ENCODE data around the gene ZNF793.

Gene ZNF793

DNA sequence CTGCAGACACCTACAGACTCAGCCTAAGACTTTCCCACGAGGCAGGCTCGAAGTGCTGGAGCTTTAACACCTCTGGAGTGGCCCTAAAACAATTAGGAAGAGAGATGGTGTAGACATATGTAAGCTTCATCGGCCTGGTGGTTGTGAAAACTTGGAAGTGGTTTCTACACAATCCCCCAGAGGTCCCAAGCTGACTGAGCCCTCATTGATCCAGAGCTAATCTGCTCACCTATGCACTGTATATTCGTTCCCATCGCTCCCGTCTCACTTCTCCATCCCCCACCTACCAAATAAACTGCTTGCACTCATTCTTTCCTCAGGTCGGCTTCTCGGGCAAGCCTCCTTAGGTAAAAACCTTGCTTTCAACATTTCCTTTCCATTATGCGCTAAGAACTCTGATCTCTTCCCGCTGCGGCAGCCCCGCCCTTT, 767 bp upstream of the ZNF793 start:
- Histone ChIP-seq H3K27me3 (ENCODE audit: insufficient read depth, low read length, poor library complexity, severe bottlenecking) (no peaks in the 10 kb centered on the region), H3K36me3 (ENCODE audit: insufficient read depth, low read length) (no peaks in the 10 kb centered on the region), H3K4me1 (ENCODE audit: insufficient read depth, low read length, poor library complexity, severe bottlenecking) (peaks cover 18% of the 10 kb centered on the region), H3K9me2 (replicated peaks; ENCODE audit: low read depth, low read length) (no peaks in the 10 kb centered on the region), H3K79me2 (ENCODE audit: insufficient read depth, low read length) (peaks cover 21% of the 10 kb centered on the region), H3K9me3 (ENCODE audit: insufficient read depth, low read depth, low read length) (no peaks in the 10 kb centered on the region), H2AFZ (ENCODE audit: low read length) (peak overlapping the region; percentile 96), H3K4me3 (ENCODE audit: low read length, poor library complexity, severe bottlenecking) (peak overlapping the region; percentile 86), H3K9ac (ENCODE audit: low read depth, low read length, poor library complexity, severe bottlenecking) (peak overlapping the region; percentile 90), H4K20me1 (ENCODE audit: insufficient read depth, low read length, poor library complexity, severe bottlenecking) (no peaks in the 10 kb centered on the region), H3K4me2 (ENCODE audit: low read depth, low read length, poor library complexity, severe bottlenecking) (peak overlapping the region; percentile 79), H3F3A (ENCODE audit: low read depth) (no peaks in the 10 kb centered on the region)
- TF ChIP-seq, protein P1, sequence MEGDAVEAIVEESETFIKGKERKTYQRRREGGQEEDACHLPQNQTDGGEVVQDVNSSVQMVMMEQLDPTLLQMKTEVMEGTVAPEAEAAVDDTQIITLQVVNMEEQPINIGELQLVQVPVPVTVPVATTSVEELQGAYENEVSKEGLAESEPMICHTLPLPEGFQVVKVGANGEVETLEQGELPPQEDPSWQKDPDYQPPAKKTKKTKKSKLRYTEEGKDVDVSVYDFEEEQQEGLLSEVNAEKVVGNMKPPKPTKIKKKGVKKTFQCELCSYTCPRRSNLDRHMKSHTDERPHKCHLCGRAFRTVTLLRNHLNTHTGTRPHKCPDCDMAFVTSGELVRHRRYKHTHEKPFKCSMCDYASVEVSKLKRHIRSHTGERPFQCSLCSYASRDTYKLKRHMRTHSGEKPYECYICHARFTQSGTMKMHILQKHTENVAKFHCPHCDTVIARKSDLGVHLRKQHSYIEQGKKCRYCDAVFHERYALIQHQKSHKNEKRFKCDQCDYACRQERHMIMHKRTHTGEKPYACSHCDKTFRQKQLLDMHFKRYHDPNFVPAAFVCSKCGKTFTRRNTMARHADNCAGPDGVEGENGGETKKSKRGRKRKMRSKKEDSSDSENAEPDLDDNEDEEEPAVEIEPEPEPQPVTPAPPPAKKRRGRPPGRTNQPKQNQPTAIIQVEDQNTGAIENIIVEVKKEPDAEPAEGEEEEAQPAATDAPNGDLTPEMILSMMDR (conservative IDR thresholded peaks at IDR 0.05; ENCODE audit: low read length): no peak
- TF ChIP-seq EZH2phosphoT487 (IDR thresholded peaks at IDR 0.05; ENCODE audit: borderline replicate concordance): no peak

DNA sequence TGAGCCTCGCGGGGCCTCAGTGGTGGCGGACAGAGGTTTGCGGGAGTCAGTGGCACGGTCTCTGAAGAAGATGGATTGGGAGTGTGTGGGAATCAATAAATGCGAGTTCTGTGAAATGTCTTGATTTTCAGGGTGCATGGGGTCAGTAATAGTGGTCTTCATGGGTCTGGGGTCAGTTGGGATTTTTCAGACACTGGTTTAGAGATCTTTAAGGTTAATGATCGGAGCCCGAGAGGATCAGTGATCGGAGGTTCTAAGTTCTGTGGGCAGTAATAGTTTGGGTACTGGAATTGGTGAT, 377 bp downstream of the ZNF793 start:
- H3F3A ChIP-seq (ENCODE audit: low read depth): no peaks in the 10 kb centered on the region
- peak overlapping the region; percentile 79 for H3K4me2 ChIP-seq (ENCODE audit: low read depth, low read length, poor library complexity, severe bottlenecking)
- H3K4me1 ChIP-seq (ENCODE audit: insufficient read depth, low read length, poor library complexity, severe bottlenecking): peaks cover 18% of the 10 kb centered on the region
- no peaks in the 10 kb centered on the region for H4K20me1 ChIP-seq (ENCODE audit: insufficient read depth, low read length, poor library complexity, severe bottlenecking)
- H3K9me2 ChIP-seq (replicated peaks; ENCODE audit: low read depth, low read length): no peaks in the 10 kb centered on the region
- no peaks in the 10 kb centered on the region for H3K9me3 ChIP-seq (ENCODE audit: insufficient read depth, low read depth, low read length)
- TF ChIP-seq EZH2phosphoT487 (IDR thresholded peaks at IDR 0.05; ENCODE audit: borderline replicate concordance): no peak
- TF ChIP-seq, protein P1 (conservative IDR thresholded peaks at IDR 0.05; ENCODE audit: low read length): no peak
- H2AFZ ChIP-seq (ENCODE audit: low read length): peak overlapping the region; percentile 96
- H3K79me2 ChIP-seq (ENCODE audit: insufficient read depth, low read length): peaks cover 21% of the 10 kb centered on the region
- peaks cover 3% of the 10 kb centered on the region; the same call in 1 of the 2 replicates for H3K36me3 ChIP-seq (ENCODE audit: insufficient read depth, low read length)
- no peaks in the 10 kb centered on the region for H3K27me3 ChIP-seq (ENCODE audit: insufficient read depth, low read length, poor library complexity, severe bottlenecking)
- peak overlapping the region; percentile 90 for H3K9ac ChIP-seq (ENCODE audit: low read depth, low read length, poor library complexity, severe bottlenecking)
- H3K4me3 ChIP-seq (ENCODE audit: low read length, poor library complexity, severe bottlenecking): peak overlapping the region; percentile 86

- H3K79me2 ChIP-seq (ENCODE audit: insufficient read depth, low read length): peaks cover 21% of the 10 kb centered on the region
- no peak overlapping the region for H2AFZ ChIP-seq (ENCODE audit: low read length)
- no peaks in the 10 kb centered on the region for H4K20me1 ChIP-seq (ENCODE audit: insufficient read depth, low read length, poor library complexity, severe bottlenecking)
- no peak for TF ChIP-seq EZH2phosphoT487 (IDR thresholded peaks at IDR 0.05; ENCODE audit: borderline replicate concordance)
- TF ChIP-seq, protein P1 (conservative IDR thresholded peaks at IDR 0.05; ENCODE audit: low read length): no peak
- H3K4me3 ChIP-seq (ENCODE audit: low read length, poor library complexity, severe bottlenecking): no peak overlapping the region
- no peak overlapping the region for H3K4me2 ChIP-seq (ENCODE audit: low read depth, low read length, poor library complexity, severe bottlenecking)
- no peaks in the 10 kb centered on the region for H3K9me2 ChIP-seq (replicated peaks; ENCODE audit: low read depth, low read length)
- H3K4me1 ChIP-seq (ENCODE audit: insufficient read depth, low read length, poor library complexity, severe bottlenecking): peaks cover 28% of the 10 kb centered on the region
- H3F3A ChIP-seq (ENCODE audit: low read depth): no peaks in the 10 kb centered on the region; the same call in 1 of the 2 replicates
- H3K36me3 ChIP-seq (ENCODE audit: insufficient read depth, low read length): peaks cover 3% of the 10 kb centered on the region; the same call in 1 of the 2 replicates
- no peaks in the 10 kb centered on the region for H3K27me3 ChIP-seq (ENCODE audit: insufficient read depth, low read length, poor library complexity, severe bottlenecking)
- H3K9me3 ChIP-seq (ENCODE audit: insufficient read depth, low read depth, low read length): no peaks in the 10 kb centered on the region
- H3K9ac ChIP-seq (ENCODE audit: low read depth, low read length, poor library complexity, severe bottlenecking): no peak overlapping the region
Measured at GRCh38 chr19:37511186-37511585, 4.4 kb downstream of the ZNF793 start.
